ENCODE data around the gene IL1RAPL2.
"Not testable (repeated sequence)": the region's sequence is repeated elsewhere in the genome, so short reads cannot be mapped to it uniquely, and the experiment has no call there.

Gene IL1RAPL2

DNA sequence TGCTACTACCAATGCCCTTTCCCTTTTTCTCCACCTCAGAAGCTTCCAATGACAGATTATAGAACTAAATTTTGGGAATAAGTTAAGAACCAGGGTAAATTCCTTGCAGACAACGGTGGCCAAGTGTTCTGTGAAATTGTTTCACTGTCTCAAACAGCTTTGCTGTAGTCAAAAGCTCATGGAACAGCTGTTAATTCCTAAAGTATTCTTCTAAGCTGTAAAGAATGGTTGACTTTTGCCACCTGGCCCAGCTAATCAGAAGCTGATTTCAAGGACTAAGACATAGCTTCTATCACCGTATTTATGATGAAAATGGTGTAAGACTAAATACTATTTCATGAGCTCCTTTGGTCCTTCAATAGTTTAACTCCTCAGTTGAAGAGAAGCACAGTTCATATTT lies 297.5 kb downstream of the IL1RAPL2 start:
- no peak for DNase-seq

DNA sequence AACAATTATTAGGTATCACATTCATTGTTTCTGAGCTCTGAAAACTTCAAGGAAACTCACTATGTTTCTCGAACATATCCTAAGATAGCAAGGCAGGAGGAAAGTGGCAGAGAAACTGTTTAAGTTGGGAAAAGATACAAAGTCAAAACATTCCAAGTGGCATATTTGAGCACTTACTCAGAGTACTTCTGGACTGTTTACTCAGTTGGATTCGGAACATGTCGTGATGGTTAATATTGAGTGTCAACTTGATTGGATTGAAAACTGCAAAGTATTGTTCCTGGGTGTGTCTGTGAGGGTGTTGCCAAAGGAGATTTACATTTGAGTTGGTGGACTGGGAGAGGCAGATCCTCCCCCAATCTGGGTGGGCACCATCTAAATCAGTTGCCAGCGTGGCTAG lies 298.3 kb downstream of the IL1RAPL2 start:
- DNase-seq: no peak

DNA sequence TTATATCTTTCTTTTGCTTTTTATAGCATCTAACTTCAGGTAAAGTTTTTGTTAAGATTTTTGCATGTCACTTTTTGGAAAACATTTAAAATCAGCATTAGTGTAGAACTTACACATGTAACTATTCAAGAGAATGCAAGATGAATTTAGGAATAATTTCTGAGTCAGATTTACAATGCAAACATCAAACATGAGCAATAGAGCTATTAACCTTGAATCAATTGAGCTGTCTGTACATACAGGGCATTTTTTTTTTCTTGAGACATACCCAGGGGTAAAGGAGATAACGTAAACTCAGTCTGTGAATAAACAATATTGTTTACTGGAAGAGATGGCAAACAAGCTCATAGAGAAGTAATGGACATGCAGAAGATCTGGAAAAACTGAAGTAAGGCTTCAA lies 311.5 kb downstream of the IL1RAPL2 start:
- DNase-seq: no peak

DNA sequence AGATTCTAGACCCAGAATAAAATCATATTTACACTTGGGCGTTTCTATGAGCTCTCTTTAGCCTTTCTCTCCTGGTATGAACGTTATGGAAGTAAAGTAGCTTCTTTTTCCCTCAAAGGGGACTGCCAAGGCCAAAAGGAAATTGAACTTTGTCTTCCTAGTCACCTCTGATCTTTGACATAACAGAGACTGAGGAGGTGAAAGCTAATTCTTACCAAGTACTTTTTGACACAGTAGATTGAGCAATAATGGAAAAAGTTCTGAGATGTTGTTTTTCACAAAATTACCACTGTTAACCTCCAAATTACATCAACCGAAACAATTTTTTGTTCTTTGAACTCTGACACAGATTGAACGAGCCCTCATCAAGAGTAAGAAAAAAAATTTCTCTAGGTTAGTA lies 336.1 kb downstream of the IL1RAPL2 start:
- DNase-seq: no peak

DNA sequence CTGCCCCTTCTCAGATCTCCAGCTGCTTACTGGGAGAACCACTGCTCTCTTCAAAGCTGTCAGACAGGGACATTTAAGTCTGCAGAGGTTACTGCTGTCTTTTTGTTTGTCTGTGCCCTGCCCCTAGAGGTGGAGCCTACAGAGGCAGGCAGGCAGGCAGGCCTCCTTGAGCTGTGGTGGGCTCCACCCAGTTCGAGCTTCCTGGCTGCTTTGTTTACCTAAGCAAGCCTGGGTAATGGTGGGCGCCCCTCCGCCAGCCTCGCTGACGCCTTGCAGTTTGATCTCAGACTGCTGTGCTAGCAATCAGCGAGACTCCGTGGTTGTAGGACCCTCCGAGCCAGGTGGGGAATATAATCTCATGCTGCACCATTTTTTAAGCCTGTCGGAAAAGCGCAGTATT lies 343.7 kb downstream of the IL1RAPL2 start:
- not testable (repeated sequence) for DNase-seq

DNA sequence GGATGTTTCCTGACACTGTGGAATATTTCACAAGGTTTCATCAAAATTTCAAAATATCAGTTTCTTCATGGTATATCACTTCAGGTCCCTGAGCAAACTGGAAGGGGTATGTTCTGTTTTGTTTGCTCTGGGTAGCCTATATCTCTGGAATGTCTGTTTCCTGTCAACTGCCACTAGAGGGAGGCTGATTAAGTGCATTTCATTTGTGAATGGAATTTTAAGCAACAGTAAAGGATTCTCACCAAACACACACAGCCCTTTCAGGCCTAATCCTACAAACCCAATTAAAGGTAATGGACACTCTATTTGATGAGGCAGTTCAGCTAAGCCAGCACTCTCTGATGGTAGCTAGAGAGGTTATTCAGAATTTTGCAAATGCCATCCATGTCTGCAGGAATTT lies 347.3 kb downstream of the IL1RAPL2 start:
- no peak for DNase-seq

DNA sequence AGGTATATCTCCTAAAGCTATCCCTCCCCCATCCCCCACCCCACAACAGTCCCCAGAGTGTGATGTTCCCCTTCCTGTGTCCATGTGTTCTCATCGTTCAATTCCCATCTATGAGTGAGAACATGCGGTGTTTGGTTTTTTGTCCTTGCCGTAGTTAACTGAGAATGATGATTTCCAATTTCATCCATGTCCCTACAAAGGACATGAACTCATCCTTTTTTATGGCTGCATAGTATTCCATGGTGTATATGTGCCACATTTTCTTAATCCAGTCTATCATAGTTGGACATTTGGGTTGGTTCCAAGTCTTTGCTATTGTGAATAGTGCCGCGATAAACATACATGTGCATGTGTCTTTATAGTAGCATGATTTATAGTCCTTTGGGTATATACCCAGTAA lies 348.7 kb downstream of the IL1RAPL2 start:
- not testable (repeated sequence) for DNase-seq

DNA sequence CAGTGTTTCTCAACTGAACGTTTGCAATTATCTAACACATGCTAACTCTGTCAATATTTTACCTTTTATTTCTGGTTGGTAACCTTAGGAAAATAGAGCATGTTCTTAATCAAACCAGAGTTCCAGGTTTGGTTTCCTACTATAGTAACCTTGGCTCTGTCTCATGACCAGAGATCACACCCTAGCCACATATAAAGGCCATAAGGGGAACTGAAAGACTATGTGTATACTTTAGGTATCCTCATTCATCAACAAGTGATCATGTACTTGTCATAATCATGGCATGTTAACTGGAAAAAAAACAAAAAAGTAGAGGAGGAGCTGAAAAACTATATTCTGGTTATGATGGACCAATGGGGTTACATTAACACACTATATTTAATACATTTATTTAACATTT lies 352.1 kb downstream of the IL1RAPL2 start:
- no peak for DNase-seq

DNA sequence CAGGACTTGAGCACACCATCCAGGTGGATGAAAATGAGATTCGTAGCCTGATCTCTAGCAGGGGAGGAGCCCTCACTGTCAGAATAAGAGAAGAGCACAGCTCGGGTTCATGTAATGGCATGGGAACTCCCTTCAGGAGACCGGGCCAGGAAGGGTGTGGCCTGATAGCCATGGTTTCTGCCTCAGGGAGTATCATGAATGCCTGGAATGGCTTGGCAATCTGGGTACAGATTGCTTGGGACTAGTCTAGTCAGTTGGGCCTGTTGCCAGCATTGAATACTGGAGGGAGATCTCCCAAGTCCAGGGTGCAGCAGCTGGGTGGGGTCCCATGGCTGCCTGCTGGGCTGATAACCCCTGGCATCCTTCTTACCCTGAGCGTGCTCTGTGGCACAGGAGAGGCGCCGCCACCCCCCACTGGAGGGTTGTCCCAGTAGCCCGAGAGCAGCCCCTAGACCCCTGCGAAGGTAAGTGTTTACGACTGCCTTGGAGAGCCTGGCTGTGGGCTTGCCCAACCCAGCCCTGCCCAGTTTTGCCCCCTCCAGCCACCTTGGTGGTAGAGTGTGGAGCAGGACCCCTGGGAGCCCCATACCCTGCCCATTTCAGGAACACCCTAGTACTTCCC lies 355.7 kb downstream of the IL1RAPL2 start:
- no peak for DNase-seq

DNA sequence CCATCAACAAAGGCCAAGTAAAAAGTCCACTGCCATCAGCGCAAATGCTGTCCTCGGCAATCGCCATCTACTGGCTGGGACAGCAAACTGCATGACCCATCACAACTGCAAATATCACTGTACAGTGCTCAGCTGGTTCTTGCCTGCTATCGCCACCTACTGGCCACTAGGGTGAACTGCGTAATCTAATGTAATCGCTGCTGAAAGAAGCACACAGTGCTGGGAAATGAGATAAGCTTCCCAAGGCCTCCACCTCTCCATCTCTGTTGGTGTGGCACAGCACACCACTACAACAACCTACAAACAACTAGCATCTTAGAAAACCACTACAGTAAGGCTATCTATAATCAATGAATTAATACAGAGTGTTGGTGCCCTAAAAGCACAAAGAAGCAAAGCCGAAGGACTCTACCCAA lies 356.2 kb downstream of the IL1RAPL2 start:
- DNase-seq: peak; percentile 33 to 45

DNA sequence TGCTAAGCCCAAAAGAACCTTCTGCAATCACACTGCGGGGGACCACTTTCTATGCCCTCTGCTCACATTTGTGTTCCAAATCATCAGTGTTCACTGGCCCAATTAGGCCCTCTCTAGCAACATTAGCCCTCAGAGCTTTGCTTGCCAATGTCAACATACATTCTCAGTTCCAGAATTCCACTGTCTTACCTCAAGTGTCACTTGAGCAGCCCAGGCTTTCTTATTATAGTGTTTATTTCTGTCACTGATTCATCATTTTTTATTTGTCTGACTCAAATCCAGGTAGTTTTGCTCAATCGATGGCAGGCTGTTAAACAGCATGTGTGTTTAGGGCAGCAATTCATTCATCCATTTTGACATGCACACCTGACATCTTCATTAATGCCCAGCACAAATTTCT lies 363.3 kb downstream of the IL1RAPL2 start:
- no peak for DNase-seq

DNA sequence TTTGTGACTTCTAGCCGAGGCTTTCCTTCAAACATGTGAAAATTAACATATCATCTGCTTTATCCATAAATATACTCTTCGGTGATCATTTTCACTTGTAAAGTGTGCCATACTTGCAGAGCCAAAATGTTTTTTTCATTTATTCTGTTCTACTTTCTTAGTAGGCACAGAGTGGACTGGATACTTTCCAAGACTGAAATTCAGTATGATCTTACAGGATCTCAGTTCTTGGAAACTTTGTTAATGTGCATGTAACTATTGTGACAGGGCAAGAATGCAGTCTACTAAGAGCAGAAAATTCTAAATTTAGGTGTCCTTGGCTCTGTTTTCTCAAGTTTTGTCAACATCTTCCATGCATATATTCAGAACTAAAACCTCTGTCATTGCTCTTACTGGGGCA lies 369.6 kb downstream of the IL1RAPL2 start:
- no peak for DNase-seq

DNA sequence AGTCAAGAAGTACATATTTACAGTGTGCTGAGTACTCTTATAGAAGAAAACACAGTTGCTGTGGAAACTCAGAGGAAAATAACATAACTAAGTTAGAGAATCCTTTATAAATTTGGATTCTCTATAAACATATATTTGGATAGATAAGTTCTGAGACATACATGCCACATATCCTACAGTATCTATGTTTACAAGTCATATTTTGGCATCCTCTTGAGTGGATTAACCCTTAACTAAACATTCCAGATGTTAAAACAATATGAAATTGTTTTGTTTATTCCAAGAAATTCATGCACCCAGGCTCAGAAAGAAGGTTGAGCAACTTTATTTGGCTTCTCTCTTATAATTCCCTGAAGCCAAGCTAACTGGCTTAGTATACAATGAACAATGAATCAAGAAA lies 387.3 kb downstream of the IL1RAPL2 start:
- DNase-seq: no peak

DNA sequence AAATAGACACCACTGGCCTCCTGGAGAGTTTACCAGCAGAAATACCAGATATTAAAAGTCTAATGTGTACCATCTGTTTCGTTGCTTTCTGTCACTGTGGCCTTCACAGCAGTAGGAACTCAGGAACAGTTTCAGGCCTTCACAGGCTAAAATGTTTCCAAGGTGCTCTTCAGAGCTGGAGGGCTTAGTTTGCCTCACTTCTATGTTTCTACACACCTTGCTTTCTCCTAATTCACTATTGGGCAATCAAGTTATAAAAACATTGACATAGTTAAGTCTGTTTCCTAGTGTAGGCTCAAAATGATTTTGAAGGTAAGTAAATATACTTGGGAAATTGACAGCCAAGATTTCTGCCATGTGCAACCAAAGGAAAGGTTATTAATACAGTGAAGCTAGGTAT lies 395.9 kb downstream of the IL1RAPL2 start:
- DNase-seq: no peak

DNA sequence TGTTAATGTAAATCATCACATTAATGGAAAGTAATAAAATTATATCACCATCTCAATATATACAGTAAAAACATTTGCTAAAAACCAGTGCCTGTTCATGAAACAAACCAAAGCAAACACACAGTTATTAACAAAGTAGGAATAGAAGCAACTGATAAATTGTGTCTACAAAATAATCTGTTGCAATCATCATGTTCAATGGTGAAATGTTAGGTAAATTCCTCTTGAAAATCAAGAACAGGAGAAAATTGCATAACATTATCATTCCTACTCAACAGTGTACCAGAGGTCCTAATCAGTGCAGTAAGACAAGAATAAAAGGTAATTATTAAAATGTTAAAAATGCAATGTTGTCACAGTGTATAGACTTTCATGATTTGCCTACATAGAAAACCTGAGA lies 402.2 kb downstream of the IL1RAPL2 start:
- no peak for DNase-seq

DNA sequence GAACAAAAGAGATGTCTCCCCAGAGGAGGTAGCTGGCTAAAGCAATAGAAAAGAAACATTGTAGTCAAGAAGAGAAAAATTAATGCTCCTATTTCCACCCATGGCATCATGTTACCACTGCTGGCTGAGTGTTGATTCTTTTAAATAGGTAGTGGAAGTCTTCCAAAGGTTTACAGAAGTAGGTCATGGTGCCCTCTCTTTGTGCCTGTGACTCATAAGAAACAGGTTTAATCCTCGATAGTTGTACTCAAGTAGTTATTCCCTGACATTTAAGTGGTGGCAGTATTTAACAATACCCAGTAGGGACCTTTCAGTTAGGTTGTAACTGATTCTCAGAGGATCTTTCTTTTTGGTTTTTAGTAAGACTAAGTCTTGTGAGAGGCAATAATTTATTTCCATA lies 406.7 kb downstream of the IL1RAPL2 start:
- DNase-seq: no peak

DNA sequence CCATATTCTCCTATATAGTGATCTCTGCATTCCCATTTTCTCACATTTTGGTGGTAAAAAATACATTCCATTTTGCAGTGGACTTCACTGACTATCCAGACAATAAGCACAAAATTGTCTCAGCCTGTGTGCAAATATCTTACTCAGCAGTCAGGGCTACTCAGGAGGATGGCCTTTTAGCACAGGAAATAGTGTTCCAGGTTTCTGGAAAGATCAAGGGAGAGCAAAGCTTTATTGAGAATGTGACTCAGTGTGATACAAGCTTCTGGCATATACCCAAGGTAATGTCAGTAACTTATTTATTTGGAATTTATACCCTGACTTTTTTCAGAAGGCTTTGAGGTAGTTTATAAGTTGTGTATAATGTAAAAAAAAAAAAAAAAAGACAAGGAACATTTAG lies 421.1 kb downstream of the IL1RAPL2 start:
- DNase-seq: no peak

DNA sequence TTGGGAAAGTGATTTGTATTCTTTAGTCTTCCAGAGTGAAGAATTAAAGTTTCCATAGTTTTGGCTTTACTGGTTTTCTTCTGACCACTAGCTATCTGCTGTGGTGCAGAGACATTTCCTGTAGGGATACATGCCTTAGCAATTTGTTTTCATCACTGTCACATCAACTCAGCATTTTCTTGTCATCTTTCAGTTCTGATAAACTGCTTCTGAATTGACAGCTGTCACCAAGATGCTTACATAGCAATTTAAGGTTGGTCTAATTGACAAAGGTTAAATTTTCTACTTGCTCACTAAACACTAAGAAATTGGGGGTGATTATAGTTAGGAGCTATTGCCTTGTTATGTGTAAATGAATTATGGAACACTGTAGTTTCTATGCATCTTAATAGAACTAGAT lies 422.0 kb downstream of the IL1RAPL2 start:
- no peak for DNase-seq

DNA sequence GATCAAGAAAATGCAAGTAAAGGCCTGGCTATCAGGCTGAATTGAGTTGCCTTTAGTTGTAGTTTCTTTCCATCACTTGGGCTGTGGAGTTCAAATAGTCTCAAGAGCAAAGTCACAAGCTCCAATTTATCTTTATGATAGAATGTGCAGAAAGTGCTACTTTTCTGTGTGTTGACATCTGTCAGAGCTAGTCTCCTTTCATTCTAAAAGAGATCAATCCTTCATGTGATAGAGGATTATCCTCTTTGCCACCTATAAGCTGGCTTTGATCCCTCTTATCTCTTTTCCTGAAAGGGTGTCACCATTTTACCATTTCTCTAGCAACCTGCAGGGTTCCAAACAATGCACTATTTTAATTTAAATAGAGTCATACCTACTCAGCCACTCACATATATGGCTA lies 429.5 kb downstream of the IL1RAPL2 start:
- DNase-seq: no peak

DNA sequence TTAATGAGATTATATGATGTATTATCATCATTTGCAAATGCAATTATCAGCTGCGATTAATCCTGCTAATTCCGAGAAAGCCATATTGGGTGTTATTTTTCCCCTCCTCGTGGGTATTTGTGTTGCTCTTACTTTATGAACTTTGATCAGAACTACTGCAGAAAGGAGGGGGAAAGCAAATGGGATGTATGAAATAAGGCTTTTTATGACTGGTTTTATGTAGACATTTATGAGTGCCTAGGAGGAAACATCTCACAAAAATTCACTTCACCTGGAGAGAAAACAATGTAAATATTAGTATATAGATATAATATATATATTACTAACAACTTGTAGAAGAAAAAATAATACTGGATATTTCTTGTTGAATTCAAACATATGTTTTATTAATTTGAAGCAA lies 440.1 kb downstream of the IL1RAPL2 start:
- DNase-seq: no peak

DNA sequence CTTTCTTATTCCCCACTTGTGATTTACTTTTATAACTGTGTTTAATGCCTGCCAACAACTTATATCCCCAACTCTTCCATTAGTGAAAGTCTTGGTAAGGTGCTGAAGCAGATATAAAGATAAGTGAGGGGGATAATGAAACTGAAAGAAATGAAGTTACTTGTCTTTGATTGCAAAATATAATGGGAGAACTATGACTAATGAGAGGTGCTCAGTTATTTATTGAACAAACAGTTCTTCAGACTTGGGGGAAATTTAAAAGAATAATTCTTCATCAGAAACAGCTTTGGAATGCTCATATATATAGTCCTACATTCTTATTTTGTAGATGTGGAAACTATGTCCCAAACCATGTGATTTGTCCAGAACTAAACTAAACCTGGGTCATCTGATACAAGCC lies 441.0 kb downstream of the IL1RAPL2 start:
- DNase-seq: no peak

DNA sequence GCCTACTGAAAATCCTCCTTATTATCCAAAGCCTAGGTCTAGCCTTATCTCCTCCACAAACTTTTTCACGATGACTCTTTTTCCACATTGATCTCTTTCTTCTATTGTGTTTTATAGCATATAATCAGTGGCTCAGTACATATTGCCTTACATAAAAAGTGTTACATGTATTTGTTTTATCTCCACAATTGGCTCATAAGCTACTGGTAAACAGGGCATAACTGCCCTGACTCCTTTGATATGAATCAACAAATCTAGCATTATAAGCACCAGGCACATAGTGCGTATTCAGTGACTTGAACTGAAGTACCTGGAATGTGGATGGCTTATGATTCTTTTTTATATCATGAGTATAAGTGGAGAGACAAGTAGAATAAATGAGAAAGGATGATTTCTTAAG lies 447.7 kb downstream of the IL1RAPL2 start:
- DNase-seq: no peak

DNA sequence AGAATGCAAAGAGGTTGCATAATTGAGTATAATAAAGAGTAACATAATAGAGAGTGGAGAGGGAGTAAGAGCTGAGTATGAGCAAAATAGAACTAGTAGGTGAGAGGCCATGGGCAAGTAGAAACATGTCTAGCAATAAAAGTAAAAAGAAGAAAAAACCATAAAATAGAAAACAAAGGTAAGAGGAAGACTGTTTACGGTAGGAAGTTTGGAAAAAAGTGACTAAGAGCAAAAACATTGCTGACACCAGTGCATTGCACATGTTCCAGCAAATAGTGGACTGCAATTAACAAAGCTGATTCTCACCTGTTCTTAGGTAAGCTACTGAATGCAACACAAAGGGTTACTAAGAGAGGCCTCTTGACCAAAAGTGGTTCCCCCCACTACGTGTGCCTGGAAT lies 451.6 kb downstream of the IL1RAPL2 start:
- no peak for DNase-seq

DNA sequence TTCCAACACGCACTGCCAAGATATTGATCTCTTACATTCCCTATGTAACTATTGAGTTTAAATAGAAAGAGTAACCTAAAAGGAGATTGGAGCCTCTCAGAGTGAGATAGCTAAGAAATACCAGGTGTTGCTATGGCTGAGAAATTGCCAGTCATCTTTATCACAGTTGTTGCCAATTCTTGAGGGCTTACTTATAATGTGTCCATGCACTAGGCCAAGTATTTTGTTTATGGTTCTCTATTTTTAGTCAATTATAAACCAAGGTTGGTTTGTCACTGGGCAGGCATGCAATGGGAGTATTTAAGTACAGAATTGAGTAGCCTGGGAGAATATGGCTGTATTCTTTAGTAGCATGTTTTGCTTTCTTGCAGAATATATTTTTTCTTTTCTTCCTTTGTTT lies 452.9 kb downstream of the IL1RAPL2 start:
- no peak for DNase-seq

DNA sequence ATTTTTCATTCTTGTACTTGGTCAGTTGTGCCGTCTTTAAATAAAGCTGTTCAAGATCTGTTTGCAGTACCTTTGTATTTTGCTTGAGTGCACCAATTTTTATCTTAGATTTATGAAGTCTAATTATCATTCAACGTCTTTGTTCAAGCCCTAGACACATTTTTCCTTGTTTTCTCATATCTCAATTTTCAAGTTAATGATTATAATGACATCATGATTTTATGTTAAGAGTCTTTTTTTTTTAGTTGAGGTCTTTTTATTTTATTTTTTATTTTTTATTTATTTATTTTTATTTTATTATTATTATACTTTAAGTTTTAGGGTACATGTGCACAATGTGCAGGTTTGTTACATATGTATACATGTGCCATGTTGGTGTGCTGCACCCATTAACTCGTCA lies 463.0 kb downstream of the IL1RAPL2 start:
- DNase-seq: not testable (repeated sequence)

All from NCI-H1930 (cell line).